LHCN-M2 (cell line): ENCODE data around the gene NFXL1. TPM values are rescaled to one million over a fixed set of nuclear protein-coding genes. Genes with fewer than 3 reads are reported as not detected.
A peak's percentile ranks its signal among the peaks of the same experiment; 100 is the strongest.

Experiments used
- DNase-seq: peaks from one replicate; pipeline ENCODE4 v3.0.0-alpha.2; 2012; ENCODE audit warnings: low read depth
- total RNA-seq: library from RNA; depleted of rRNA; stranded (reverse); fragments of >200 nt; gene quantifications from 2 replicates; pipeline ENCODE4 v1.2.3, GENCODE V29; 2014; rRNA removed

NFXL1 gene
- total RNA-seq, 1 experiment from 2014 or later = 8.1 TPM

DNA sequence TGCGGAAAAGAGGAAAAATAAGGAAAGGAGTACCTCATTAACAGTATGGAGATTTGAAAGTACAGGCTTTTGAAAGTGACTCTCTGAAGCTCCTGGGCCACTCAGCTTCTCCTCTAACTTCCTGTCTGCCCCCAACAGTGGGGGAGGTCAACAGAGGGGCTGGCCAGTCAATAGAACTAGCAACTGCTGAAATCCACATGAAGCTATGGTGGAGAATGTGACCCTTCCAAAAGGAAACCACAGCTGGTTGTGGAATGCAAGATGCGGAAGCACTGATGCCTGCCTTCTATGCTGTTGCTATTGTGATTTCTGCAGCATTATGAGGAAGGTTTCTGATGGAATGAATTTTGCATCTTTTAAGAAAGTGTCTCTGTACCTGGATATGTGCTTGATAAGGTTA lies 78.9 kb downstream of the NFXL1 start:
- peak; percentile 42 for DNase-seq

DNA sequence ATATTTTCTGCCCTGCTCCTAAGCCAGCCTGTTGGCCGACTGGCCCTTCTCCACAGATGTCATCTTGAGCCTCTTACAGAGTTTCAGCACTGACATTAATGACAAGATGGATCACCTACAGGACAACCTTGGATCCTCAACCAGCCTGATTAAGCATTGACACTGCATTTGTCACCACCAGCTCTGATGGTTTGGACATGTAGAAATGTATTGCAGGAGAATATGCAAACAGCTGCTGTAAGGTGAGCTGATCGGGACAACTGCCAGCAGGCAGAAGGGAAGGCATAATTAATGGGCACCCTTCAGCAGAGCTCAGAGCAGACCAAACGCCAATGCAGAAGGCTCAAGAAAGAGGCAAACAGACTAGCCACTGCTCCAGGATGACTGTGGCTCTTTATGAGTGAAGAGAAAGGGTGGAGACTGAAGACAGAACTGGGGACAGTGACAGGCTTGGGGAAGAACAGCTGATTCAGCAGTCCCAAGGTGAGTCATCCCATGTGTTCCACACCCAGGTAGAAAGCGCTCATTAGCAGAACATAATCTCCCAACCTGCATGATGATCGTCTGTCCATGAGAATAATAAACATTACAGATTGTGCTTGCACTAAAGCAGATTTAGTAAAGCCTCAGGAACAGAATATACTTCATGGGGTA lies 83.2 kb downstream of the NFXL1 start:
- DNase-seq = no peak

DNA sequence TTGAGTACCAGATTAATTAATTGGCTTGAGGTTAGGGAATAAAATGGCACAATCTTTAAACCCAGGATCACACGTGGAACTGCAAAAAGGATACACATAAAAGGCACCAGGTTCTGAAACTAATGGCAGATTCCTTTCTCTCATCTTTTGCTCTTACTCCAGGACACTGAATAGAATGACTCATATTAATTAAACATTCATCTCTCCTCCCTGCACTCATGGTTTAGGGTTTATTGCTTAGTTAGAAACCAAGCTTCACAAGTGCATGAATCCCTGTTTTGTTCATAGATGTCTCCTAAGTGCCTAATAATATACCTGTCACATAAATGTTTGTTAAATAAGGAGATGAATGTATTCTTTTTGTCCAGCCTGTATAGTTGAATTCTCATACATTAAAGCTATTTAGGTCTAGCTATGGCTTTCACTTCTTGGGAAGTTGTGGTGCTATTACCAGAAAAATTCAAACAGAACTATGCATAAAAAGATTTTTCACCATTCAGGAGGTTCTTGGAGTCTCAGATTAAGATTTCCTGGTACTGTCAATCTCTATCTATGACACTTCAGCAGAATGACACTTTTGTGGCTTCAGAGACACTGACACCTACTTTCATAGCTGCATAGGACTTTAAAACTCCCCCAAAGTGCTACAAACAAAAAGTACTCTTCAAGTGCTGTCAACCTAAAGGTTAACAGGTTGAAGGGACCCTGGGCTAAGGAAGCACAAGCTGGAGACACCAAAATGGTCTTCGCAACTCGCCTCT lies 83.9 kb downstream of the NFXL1 start:
- DNase-seq = no peak

DNA sequence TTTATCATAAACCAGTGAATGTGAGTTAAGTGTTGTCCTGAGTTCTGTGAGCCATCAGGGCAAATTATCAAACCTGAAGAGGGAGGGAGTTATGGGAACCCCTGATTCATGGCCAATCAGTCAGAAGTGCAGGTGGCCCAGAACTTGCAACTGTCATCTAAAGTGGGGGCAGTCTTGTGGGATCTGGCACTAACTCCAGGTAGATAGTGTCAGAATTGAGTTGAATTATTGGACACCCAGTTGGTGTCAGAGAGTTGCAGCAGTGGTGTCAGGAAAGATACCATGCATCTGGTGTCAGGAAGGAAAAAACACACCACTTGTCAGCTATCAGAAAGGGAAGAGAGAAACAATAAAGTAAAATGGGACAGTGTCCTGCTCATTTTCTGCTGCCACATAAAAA lies 84.9 kb downstream of the NFXL1 start:
- no peak for DNase-seq

DNA sequence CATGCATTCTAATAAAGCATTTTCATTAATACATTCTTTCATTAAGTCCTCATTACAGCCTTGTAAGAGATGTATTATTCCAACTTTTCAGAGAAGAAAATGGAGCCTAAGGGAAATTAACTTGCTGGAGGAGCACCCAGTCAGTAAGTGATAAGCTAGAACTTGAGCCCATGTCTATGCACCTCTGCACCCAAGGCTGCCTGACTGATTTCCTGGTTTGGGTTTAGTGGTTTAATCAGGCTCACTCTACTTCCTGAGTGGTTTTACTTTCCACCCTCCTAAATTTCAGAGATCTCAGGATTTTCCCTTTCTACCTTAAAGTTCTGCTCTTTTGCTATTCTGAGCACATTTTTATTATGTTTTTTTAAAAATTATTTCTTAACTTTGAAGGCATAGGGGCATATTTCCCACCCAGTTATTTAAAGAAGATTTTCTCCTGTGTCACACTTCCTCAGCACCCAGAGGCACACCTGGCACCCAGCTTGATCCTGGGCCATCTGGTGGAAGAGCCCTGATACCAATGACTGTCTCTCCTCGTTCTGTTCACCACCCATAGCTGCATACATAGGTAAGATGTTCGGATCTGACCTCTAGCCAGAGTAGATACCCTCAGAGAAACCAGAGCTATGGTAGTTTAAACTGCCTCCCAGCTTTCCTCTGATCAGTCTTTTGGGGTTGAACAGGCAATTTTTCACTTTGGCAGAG lies 86.9 kb downstream of the NFXL1 start:
- DNase-seq = no peak

DNA sequence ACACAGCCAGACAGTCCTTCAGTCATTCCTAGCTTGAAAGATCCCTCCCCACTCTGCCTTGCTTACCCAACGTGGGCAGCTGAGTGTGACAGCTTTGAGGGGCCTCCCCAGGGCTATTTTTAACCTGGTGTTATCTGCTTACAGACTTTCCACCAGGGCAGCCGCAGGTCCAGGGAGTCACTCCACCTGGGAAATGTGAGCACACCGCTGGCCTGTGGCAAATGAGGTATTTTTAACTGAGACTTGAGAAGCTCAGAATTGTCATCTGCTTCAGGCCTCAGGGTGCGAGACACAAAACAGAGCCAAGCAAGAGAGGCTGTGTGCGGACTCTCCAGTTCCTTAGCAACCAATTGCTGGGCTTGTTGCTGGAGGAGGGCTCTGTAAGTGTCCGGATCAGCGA lies 89.5 kb downstream of the NFXL1 start:
- DNase-seq = no peak

DNA sequence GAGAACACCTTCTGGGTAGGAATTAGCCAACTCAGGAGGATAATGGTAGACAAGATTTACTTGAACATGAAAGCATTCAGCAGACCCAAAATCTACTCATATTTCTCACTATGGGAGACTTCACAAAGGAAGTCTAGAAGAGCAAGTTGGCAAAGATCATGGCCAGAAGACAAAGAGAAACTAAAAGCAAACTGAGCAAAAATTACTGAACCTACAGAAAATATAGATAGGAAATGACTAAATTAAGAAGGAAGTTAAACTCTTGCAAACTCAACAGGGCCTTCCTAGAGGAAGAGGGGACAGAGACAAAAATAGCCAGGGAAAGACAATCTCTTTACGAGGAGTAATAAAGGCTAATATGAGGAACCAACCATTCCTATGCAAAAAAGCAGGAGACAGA lies 95.2 kb downstream of the NFXL1 start:
- no peak for DNase-seq

DNA sequence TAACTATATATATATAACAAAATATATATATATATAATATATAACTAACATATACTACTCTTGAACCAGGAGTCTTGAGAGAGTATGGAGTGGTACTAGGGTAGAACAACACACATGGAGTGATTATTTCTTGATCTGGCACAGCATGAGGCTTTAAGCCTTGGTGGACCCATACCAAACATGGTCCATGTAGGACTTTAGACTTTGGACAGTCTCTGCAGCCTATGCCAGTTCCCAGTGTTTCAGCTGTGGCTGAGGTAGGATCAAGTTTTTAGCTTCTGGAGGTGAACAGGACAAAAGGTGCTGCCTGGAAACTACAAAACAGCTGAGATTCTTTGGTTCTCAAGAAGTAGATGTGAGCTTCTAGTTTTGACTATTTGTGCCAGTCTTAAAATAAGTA lies 97.1 kb downstream of the NFXL1 start:
- DNase-seq = no peak

DNA sequence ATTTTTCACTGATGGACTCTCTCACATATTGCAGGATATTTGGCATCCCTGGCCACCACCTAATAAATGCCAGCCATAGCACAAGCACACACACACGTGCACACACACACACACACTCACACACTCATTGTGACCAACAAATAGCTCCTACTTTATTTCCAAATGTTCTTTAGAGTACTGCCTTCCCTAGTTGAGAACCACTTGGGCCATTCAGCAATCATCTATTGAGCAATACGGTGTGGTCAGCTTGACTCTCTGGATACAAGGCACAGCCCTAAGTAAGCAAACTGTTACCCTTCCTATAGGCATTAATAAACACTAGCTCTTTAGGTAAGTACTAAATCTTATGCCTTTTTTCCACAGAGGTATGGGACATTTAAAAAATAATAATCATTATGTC lies 97.6 kb downstream of the NFXL1 start:
- DNase-seq = no peak

DNA sequence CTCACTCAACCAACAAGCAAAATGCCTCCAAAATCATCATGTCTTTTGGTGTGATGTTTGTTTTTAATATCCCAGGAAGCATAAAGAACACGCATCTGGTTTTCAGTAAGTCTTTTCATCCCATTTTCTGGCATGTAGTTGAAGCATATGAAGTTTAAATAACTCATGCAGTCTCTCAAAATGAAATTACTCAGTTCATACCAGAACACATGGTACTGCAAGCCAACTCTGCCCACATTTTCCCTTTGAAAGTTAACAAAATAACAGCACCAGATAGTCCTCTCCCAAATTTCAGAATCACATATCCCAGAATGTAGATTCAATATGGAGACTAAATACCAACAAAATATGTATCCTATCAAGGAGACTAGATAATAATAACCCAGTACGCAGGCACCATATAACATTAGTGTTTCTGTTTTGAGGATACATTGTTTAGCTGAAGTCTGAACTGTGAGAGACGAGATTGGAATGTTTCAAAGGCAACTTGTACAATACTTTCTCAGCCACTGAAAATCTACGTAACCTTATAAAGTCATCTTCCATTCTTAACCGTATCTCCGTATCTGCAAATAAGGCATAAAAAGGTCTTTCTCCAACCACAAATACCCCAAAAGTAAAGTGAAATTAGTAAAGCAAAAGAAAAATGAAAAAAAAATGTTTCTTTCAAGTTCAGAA lies 99.6 kb downstream of the NFXL1 start:
- no peak for DNase-seq

DNA sequence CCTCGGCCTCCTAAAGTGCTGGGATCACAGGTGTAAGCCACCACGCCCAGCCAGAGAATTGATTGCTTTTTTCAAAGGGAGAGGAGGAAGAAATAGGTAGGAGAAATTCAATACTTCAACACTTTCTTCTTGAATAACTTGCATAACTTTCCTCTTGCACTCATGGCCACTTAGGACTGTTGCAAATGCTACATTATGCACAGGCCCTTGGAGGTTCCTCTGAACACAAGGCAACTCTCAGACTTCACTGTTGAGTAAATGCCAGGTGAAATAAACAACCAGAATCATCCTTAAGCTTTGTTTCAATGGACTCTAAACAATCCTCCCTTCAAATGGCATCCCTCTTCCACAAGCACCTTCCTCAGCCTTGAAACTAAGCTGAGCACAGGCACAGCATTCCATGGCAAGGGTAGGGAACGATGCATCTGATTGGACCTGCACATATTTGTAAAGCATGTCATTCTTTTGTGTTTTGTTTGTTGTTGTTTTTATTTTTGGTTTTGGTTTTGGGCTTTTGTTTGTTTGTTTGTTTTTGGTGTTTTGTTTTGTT lies 104.7 kb downstream of the NFXL1 start:
- DNase-seq = no peak

DNA sequence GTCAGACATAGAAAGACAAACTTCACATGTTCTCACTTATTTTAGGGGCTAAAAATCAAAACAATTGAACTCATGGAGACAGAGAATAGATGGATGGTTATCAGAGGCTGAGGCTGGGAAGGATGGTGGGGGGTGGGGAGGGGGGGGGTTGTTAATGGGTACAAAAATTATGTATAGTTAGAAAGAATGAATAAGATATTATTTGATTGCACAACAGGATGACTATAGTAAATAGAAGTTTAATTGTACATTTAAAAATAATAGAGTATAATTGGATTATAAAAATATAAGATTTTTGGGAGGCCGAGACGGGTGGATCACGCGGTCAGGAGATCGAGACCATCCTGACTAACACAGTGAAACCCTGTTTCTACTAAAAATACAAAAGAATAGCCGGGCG lies 109.8 kb downstream of the NFXL1 start:
- no peak for DNase-seq

DNA sequence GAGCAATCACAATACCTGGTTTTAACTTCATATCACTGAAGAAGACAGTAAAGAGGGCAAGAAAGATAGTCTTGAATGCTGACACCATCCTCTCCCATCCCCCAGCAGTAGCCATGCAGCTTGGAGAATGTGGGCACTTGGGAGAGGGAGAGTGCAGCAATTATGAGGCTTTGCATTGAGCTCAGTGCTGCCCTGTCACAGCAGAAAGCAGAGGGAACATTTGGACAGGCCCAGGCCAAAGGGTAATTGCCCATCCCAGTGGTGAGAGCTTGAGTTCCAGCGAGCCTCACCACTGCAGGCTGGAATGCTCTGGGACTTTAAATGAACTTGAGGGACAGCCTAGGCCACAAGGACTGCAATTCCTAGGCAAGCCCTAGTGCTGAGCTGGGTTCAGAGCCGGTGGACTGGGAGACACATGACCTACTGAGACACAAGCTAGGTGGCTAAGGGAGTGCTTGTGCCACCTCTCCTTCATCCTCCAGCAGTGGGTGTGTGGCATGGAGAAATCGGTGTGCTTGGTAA lies 112.8 kb downstream of the NFXL1 start:
- no peak for DNase-seq

DNA sequence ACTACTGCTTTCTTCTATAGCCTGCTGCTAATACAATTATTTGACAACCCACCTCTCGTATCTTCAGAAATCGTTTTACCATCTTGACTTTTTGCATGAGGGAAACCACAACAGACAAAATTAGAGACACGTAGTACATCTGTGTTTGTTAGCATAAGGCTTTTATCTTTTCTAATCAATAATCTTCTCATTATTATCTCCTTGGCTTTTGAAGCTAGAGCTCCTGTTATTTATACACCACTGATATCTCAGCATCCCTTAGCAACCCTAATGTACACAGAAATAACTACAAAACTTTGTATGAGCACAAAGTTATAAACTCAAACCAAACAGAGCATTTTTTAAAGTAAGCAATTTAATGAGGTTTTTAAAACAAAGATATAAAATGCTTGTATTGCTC lies 116.2 kb downstream of the NFXL1 start:
- no peak for DNase-seq

Other genes starting within 250 kb of the NFXL1 start
- 0.77 and 1.2 TPM in 2 replicates for gene CORIN, start 76.5 kb downstream of the NFXL1 start, total RNA-seq
- not detected in 2 replicates for gene CNGA1, start 102.1 kb upstream of the NFXL1 start, total RNA-seq
- gene NIPAL1, start 102.2 kb upstream of the NFXL1 start, total RNA-seq = 0.71 and 1.7 TPM in 2 replicates
- 0.51 and 0.92 TPM in 2 replicates for gene TXK, start 219.7 kb upstream of the NFXL1 start, total RNA-seq